ENCODE results near the gene CDK5R2.

The CDK5R2 gene

DNA sequence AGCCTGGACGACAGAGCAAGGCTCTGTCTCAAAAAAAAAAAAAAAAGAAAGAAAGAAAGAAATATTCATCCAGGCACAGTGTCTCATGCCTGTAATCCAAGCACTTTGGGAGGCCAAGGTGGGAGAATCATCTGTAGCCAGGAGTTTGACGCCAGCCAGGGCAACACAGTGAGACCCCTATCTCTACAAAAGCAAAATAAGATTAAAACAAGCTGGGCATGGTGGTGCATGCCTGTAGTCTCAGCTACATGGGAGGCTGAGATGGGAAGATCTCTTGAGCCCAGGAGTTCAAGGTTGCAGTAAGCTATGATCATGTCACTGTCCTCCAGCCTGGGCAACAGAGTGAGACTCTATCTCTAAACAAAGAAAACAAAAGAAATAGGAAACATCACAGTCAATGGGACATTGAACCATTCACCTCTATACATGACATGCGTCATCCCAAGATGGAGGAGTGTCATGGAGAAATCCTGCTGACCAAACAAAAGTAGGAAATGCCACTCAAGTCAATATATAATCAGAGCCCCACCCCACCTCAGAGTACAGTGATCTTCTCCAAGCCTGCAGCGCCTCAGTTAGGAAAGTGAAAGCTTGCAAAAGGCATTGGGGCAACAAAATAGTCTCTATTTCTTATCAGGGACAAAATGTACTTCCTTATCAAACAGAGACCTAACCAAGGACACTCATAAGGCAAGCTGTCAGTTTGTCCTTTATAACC, 15.8 kb downstream of the CDK5R2 start:
- Histone ChIP-seq H3K4me1 (ENCODE audit: control insufficient read depth, low read length) (peaks cover 7% of the 10 kb centered on the region; the same call in 1 of the 2 replicates), H3K36me3 (ENCODE audit: control insufficient read depth, low read length) (no peaks in the 10 kb centered on the region), H3K9me3 (ENCODE audit: control insufficient read depth, insufficient read depth, low read length) (no peaks in the 10 kb centered on the region), H3F3A (ENCODE audit: control insufficient read depth, insufficient read depth) (no peaks in the 10 kb centered on the region), H3K4me3 (ENCODE audit: low read length) (no peak overlapping the region), H3K79me2 (ENCODE audit: control insufficient read depth, low read length) (no peaks in the 10 kb centered on the region), H3K9me2 (replicated peaks; ENCODE audit: control insufficient read depth, low read length) (no peaks in the 10 kb centered on the region), H3K27me3 (ENCODE audit: control insufficient read depth, low read length) (peaks cover 31% of the 10 kb centered on the region), H3K4me2 (ENCODE audit: low read length) (no peak overlapping the region), H3K27ac (ENCODE audit: low read depth, low read length) (no peak overlapping the region), H4K20me1 (ENCODE audit: control insufficient read depth, insufficient read depth, low read depth, low read length) (no peaks in the 10 kb centered on the region)
- TF ChIP-seq, protein P1, sequence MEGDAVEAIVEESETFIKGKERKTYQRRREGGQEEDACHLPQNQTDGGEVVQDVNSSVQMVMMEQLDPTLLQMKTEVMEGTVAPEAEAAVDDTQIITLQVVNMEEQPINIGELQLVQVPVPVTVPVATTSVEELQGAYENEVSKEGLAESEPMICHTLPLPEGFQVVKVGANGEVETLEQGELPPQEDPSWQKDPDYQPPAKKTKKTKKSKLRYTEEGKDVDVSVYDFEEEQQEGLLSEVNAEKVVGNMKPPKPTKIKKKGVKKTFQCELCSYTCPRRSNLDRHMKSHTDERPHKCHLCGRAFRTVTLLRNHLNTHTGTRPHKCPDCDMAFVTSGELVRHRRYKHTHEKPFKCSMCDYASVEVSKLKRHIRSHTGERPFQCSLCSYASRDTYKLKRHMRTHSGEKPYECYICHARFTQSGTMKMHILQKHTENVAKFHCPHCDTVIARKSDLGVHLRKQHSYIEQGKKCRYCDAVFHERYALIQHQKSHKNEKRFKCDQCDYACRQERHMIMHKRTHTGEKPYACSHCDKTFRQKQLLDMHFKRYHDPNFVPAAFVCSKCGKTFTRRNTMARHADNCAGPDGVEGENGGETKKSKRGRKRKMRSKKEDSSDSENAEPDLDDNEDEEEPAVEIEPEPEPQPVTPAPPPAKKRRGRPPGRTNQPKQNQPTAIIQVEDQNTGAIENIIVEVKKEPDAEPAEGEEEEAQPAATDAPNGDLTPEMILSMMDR (IDR thresholded peaks at IDR 0.05; ENCODE audit: low read depth, low read length, poor library complexity, severe bottlenecking), result no peak
- TF ChIP-seq EZH2phosphoT487 (IDR thresholded peaks at IDR 0.05; ENCODE audit: borderline replicate concordance, low read length), result no peak

DNA sequence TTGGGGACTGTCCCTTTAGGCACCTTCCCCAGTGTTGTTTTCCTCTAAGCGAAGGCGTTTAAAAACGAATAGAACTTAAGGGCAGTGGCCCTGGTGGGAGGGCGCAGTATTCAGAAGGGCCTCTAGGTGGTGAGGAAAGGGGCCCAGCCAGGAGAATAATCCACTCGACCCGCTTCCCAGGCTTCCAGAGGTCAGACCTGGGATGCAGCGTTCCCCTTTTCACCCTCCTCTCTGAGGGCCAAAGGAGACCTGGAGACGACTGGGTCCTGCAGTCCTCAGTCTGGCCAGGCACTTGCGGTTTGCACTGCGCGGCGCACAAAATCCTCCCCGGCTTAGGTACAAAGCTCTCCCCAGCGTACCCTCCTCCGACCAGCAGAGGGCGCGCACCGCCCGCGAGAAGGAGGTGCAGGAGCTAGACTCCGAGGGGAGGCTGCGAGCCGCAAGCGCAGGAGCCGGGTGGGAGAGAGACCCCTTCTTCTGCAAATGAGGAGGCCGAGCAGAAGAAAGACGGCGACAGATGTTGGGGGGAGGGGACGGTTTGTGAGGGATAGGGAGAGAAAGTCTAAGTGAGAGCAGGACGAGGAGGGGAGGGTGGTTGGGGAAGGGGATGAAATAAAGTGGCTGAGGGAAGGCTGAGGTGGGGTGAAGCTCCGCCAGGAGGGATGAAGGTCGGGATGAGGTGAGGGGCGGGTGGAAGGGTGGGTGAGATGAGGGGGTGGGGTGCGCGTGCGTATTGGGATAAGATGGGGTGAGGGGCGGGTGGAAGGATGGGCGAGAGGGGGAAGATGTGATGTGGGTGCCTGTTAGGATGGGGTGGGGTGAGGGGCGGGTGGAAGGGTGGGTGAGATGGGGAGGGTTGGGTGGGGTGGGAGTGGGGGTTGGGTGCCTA, 20.6 kb downstream of the CDK5R2 start:
- Histone ChIP-seq H3K4me3 (ENCODE audit: low read length) (peak overlapping the region; percentile 66), H3F3A (ENCODE audit: control insufficient read depth, insufficient read depth) (no peaks in the 10 kb centered on the region), H3K36me3 (ENCODE audit: control insufficient read depth, low read length) (no peaks in the 10 kb centered on the region), H3K9me2 (replicated peaks; ENCODE audit: control insufficient read depth, low read length) (no peaks in the 10 kb centered on the region), H3K79me2 (ENCODE audit: control insufficient read depth, low read length) (no peaks in the 10 kb centered on the region), H3K4me1 (ENCODE audit: control insufficient read depth, low read length) (peaks cover 22% of the 10 kb centered on the region), H4K20me1 (ENCODE audit: control insufficient read depth, insufficient read depth, low read depth, low read length) (no peaks in the 10 kb centered on the region), H3K27ac (ENCODE audit: low read depth, low read length) (no peak overlapping the region), H3K4me2 (ENCODE audit: low read length) (peak overlapping the region; percentile 89), H3K9me3 (ENCODE audit: control insufficient read depth, insufficient read depth, low read length) (no peaks in the 10 kb centered on the region), H3K27me3 (ENCODE audit: control insufficient read depth, low read length) (peaks cover 60% of the 10 kb centered on the region)
- peak; percentile 68; the same call in 1 of the 2 replicates for TF ChIP-seq EZH2phosphoT487 (IDR thresholded peaks at IDR 0.05; ENCODE audit: borderline replicate concordance, low read length)
- TF ChIP-seq, protein P1 (IDR thresholded peaks at IDR 0.05; ENCODE audit: low read depth, low read length, poor library complexity, severe bottlenecking), result peak; percentile 100

DNA sequence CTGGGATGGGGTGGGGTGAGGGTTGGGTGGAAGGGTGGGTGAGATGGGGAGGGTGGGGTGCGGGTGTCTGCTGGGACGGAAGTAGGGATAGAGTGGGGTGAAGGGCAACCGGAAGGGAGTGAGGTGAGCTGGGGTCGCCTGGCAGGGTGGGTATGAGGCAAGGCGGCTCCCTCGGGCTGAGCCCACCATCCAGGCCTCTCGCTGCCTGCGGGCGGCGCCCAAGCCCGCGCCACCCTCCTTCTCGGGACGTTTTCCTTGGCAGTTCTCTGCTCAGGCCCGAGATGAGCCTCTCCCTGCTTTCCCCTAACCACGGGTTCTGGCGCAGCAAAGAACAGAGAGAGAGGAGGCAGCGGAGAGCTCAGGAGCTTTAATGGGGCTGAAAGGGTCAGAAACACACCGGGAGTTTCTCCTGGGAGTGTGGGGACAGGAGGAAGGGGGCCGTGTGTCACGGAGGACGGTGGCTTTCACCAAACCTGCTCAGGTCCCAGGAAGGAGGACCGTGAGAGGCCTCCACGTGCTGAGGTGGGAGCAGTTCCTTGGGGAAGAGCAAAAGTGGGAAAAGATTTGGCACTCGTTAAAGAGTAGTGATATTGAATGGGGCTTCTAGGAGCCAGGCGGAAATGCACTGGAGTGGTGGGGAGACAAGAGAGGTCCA, 21.4 kb downstream of the CDK5R2 start:
- peak overlapping the region; percentile 71 for H3K4me2 ChIP-seq (ENCODE audit: low read length)
- H4K20me1 ChIP-seq (ENCODE audit: control insufficient read depth, insufficient read depth, low read depth, low read length), result no peaks in the 10 kb centered on the region
- H3K36me3 ChIP-seq (ENCODE audit: control insufficient read depth, low read length), result no peaks in the 10 kb centered on the region
- peak overlapping the region; percentile 63 for H3K4me3 ChIP-seq (ENCODE audit: low read length)
- H3K4me1 ChIP-seq (ENCODE audit: control insufficient read depth, low read length), result peaks cover 22% of the 10 kb centered on the region
- peaks cover 58% of the 10 kb centered on the region for H3K27me3 ChIP-seq (ENCODE audit: control insufficient read depth, low read length)
- H3K27ac ChIP-seq (ENCODE audit: low read depth, low read length), result no peak overlapping the region
- no peaks in the 10 kb centered on the region for H3K79me2 ChIP-seq (ENCODE audit: control insufficient read depth, low read length)
- no peaks in the 10 kb centered on the region for H3K9me2 ChIP-seq (replicated peaks; ENCODE audit: control insufficient read depth, low read length)
- TF ChIP-seq, protein P1 (IDR thresholded peaks at IDR 0.05; ENCODE audit: low read depth, low read length, poor library complexity, severe bottlenecking), result no peak
- no peak for TF ChIP-seq EZH2phosphoT487 (IDR thresholded peaks at IDR 0.05; ENCODE audit: borderline replicate concordance, low read length)
- H3F3A ChIP-seq (ENCODE audit: control insufficient read depth, insufficient read depth), result no peaks in the 10 kb centered on the region
- no peaks in the 10 kb centered on the region for H3K9me3 ChIP-seq (ENCODE audit: control insufficient read depth, insufficient read depth, low read length)

Measured in DOHH2 (cell line).